HepG2 (cell line): ENCODE data around the gene CYP19A1. TPM values are rescaled to one million over a fixed set of nuclear protein-coding genes. Genes with fewer than 3 reads are reported as not detected.

Experiments used
- ARID3A ChIP-seq: IDR thresholded peaks from 2 replicates; pipeline ENCODE4 v1.6.1; 2012; ENCODE audit warnings: low read depth, low read length, improper control_type of control experiment
- FOXA3 ChIP-seq: IDR thresholded peaks from 2 replicates; pipeline ENCODE4 v1.6.1; 2016; ENCODE audit warnings: missing genetic modification reagents, missing compliant biosample characterization
- HDAC2 ChIP-seq: sonication (generic); formaldehyde crosslinking; IDR thresholded peaks from 2 replicates; pipeline ENCODE4 v1.4.0; 2020; ENCODE audit warnings: missing genetic modification reagents
- SOX13 ChIP-seq, 3 experiments: fragments of 450-650 bp in 1 of 3; sonication (generic) in 1 of 3; formaldehyde crosslinking in 1 of 3; IDR thresholded peaks in 2 of 3; conservative IDR thresholded peaks in 1 of 3; 2 replicates each; pipeline versions ENCODE4 v1.5.0 to v1.6.1; 2016 to 2020; ENCODE audit warnings: antibody characterized with exemption in 1 of 3, mild to moderate bottlenecking in 1 of 3, missing compliant biosample characterization in 1 of 3, missing genetic modification reagents in 1 of 3, moderate library complexity in 1 of 3
- WIZ ChIP-seq: sonication (generic); formaldehyde crosslinking; IDR thresholded peaks from 2 replicates; pipeline ENCODE4 v1.5.1; 2020; ENCODE audit warnings: mild to moderate bottlenecking, missing genetic modification reagents
- ZBTB20 ChIP-seq: sonication (generic); formaldehyde crosslinking; IDR thresholded peaks from 2 replicates; pipeline ENCODE4 v1.8.1; 2023; ENCODE audit warnings: missing genetic modification reagents, low read depth, mild to moderate bottlenecking, borderline replicate concordance
- ZNF12 ChIP-seq: sonication (generic); formaldehyde crosslinking; IDR thresholded peaks from 2 replicates; pipeline ENCODE4 v1.5.0; 2020; ENCODE audit warnings: missing genetic modification reagents
- ZNF724P ChIP-seq: sonication (generic); formaldehyde crosslinking; IDR thresholded peaks from 2 replicates; pipeline ENCODE4 v1.8.0; 2022; ENCODE audit warnings: missing genetic modification reagents, borderline replicate concordance
- ZNF879 ChIP-seq: sonication (generic); formaldehyde crosslinking; IDR thresholded peaks from 2 replicates; pipeline ENCODE4 v1.8.1; 2023; ENCODE audit warnings: missing genetic modification reagents
- polyA plus RNA-seq, 8 experiments: library from polyadenylated mRNA; depleted of rRNA in 3 of 8; stranded (reverse) in 7 of 8; unstranded in 1 of 8; fragments of >200 nt; fragmentation: Illumina TruSeq in 4 of 8; extraction: Trizol in 4 of 8; gene quantifications; 2 replicates each; pipeline versions ENCODE4 v1.2.1 to v1.2.3, GENCODE V29; 2011 to 2016; ENCODE audit warnings: low read depth in 4 of 8, missing spikeins in 1 of 8, mixed read lengths in 1 of 8; ENCODE audit not compliant: insufficient read depth in 1 of 8
- total RNA-seq, 5 experiments: library from RNA; depleted of rRNA; stranded (reverse); fragments of >200 nt; fragmentation: Illumina TruSeq; extraction: Trizol; gene quantifications; 2 replicates each; pipeline ENCODE4 v1.2.3, GENCODE V29; 2016; ENCODE audit warnings: low read depth in 1 of 5
- TF ChIP-seq, protein P1 (sequence below): sonication (generic); formaldehyde crosslinking; IDR thresholded peaks from 2 replicates; pipeline ENCODE4 v1.8.0; 2022; ENCODE audit warnings: missing genetic modification reagents, mild to moderate bottlenecking, moderate library complexity, borderline replicate concordance
- TF ChIP-seq, protein P2 (sequence below): IDR thresholded peaks from 2 replicates; pipeline ENCODE4 v1.6.1; 2016; ENCODE audit warnings: low read depth, control low read depth
- TF ChIP-seq, protein P3 (sequence below): sonication (generic); formaldehyde crosslinking; conservative IDR thresholded peaks from 2 replicates; pipeline ENCODE4 v1.8.0; 2022; ENCODE audit warnings: mild to moderate bottlenecking, moderate library complexity, missing genetic modification reagents
- TF ChIP-seq, protein P4 (sequence below): IDR thresholded peaks from 2 replicates; pipeline ENCODE4 v1.6.1; 2016; ENCODE audit warnings: mild to moderate bottlenecking
- TF ChIP-seq, protein P5 (sequence below): sonication (generic); formaldehyde crosslinking; IDR thresholded peaks from 2 replicates; pipeline ENCODE4 v1.8.0; 2022; ENCODE audit warnings: missing genetic modification reagents, mild to moderate bottlenecking, borderline replicate concordance

The CYP19A1 gene
- total and polyA plus RNA-seq, 2 of the 13 experiments (the other 11 are each of a cell fraction or from before 2014, with no cell fraction given), result 10.9 to 23.0 TPM

- TF ChIP-seq FOXA3 (CRISPR knock-in tag) (peak; percentile 92), ARID3A (peak; percentile 72), HDAC2 (CRISPR knock-in tag) (peak; percentile 76), ZBTB20 (CRISPR knock-in tag) (peak; percentile 92; the same call in 1 of the 2 replicates), ZNF12 (CRISPR knock-in tag) (peak; percentile 33; the same call in 1 of the 2 replicates), ZNF724P (no peak), SOX13 (IDR thresholded peaks at IDR 0.05) (no peak), SOX13 (CRISPR knock-in tag; conservative IDR thresholded peaks at IDR 0.05 in 1 of 2, IDR thresholded peaks at IDR 0.05 in 1 of 2) (peak in 1 of 2 experiments; percentile 83; a peak in 2 of 4 replicates), ZNF879 (CRISPR knock-in tag) (no peak), WIZ (CRISPR knock-in tag) (peak; percentile 50; the same call in 1 of the 2 replicates)
- TF ChIP-seq, protein P1, sequence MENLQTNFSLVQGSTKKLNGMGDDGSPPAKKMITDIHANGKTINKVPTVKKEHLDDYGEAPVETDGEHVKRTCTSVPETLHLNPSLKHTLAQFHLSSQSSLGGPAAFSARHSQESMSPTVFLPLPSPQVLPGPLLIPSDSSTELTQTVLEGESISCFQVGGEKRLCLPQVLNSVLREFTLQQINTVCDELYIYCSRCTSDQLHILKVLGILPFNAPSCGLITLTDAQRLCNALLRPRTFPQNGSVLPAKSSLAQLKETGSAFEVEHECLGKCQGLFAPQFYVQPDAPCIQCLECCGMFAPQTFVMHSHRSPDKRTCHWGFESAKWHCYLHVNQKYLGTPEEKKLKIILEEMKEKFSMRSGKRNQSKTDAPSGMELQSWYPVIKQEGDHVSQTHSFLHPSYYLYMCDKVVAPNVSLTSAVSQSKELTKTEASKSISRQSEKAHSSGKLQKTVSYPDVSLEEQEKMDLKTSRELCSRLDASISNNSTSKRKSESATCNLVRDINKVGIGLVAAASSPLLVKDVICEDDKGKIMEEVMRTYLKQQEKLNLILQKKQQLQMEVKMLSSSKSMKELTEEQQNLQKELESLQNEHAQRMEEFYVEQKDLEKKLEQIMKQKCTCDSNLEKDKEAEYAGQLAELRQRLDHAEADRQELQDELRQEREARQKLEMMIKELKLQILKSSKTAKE (CRISPR knock-in tag), result peak; percentile 76
- TF ChIP-seq, protein P2, sequence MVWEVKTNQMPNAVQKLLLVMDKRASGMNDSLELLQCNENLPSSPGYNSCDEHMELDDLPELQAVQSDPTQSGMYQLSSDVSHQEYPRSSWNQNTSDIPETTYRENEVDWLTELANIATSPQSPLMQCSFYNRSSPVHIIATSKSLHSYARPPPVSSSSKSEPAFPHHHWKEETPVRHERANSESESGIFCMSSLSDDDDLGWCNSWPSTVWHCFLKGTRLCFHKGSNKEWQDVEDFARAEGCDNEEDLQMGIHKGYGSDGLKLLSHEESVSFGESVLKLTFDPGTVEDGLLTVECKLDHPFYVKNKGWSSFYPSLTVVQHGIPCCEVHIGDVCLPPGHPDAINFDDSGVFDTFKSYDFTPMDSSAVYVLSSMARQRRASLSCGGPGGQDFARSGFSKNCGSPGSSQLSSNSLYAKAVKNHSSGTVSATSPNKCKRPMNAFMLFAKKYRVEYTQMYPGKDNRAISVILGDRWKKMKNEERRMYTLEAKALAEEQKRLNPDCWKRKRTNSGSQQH (CRISPR knock-in tag), result no peak; the same call in 1 of the 2 replicates
- TF ChIP-seq, protein P3, sequence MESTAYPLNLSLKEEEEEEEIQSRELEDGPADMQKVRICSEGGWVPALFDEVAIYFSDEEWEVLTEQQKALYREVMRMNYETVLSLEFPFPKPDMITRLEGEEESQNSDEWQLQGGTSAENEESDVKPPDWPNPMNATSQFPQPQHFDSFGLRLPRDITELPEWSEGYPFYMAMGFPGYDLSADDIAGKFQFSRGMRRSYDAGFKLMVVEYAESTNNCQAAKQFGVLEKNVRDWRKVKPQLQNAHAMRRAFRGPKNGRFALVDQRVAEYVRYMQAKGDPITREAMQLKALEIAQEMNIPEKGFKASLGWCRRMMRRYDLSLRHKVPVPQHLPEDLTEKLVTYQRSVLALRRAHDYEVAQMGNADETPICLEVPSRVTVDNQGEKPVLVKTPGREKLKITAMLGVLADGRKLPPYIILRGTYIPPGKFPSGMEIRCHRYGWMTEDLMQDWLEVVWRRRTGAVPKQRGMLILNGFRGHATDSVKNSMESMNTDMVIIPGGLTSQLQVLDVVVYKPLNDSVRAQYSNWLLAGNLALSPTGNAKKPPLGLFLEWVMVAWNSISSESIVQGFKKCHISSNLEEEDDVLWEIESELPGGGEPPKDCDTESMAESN (CRISPR knock-in tag), result peak; percentile 45; the same call in 1 of the 2 replicates
- TF ChIP-seq, protein P4, sequence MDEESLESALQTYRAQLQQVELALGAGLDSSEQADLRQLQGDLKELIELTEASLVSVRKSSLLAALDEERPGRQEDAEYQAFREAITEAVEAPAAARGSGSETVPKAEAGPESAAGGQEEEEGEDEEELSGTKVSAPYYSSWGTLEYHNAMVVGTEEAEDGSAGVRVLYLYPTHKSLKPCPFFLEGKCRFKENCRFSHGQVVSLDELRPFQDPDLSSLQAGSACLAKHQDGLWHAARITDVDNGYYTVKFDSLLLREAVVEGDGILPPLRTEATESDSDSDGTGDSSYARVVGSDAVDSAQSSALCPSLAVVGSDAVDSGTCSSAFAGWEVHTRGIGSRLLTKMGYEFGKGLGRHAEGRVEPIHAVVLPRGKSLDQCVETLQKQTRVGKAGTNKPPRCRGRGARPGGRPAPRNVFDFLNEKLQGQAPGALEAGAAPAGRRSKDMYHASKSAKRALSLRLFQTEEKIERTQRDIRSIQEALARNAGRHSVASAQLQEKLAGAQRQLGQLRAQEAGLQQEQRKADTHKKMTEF (CRISPR knock-in tag), result peak; percentile 49; the same call in 1 of the 2 replicates
- TF ChIP-seq, protein P5, sequence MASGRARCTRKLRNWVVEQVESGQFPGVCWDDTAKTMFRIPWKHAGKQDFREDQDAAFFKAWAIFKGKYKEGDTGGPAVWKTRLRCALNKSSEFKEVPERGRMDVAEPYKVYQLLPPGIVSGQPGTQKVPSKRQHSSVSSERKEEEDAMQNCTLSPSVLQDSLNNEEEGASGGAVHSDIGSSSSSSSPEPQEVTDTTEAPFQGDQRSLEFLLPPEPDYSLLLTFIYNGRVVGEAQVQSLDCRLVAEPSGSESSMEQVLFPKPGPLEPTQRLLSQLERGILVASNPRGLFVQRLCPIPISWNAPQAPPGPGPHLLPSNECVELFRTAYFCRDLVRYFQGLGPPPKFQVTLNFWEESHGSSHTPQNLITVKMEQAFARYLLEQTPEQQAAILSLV (CRISPR knock-in tag), result 0 out of 2 replicates have a peak, but pooled peaks have one; percentile 7
Measured at GRCh38 chr15:51312166-51313073, 26.0 kb downstream of the CYP19A1 start (continued).
